SH-SY5Y (cell line): Measurements from ENCODE around the gene SCARB1.

Experiments
- GATA2 ChIP-seq: IDR thresholded peaks from 2 replicates; pipeline ENCODE4 v1.6.1; 2011; ENCODE audit warnings: mild to moderate bottlenecking, low read depth, low read length
- GATA3 ChIP-seq: IDR thresholded peaks from 2 replicates; pipeline ENCODE4 v1.6.1; 2011; ENCODE audit warnings: low read depth, mild to moderate bottlenecking, low read length, moderate library complexity

DNA sequence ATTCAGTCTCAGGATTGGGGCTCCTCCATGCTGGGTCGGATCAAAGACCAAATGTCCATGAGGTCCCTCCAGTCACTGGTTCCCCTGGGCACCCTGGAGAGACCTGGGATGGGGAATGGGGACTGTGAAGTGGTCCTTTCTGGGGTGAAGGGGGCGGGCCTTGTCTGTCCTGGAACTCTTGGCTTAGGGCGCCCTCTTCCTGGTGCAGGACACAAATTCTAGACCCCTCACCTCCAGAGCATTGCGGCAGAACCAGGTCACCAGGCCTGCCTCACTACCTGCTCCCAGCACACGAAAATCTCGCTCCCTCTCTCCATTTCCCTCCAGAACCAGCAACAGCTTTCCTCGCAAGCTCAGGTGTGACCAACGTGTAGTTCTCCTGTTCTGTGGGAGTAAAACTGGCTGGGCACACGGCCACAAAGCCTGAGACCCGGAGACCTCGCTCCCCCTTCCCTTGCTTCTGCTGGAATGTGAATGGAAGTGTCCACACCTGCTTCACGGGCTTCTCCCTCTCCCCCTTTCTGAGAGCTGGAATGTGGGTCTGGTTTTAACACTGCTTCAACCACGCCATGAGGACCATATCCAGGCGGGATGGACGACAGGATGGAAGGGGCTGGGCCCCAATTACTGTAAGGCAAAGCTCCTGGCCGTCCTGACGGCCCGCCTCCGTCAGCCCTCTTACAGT lies 112.7 kb downstream of the SCARB1 start:
- no peak for TF ChIP-seq GATA2
- TF ChIP-seq GATA3 = no peak
